GM21786 (cell line): ENCODE measurements around the gene ADARB2.
A peak's percentile ranks its signal among the peaks of the same experiment; 100 is the strongest.

ENCODE experiments used
- ATAC-seq: cut with Tn5 transposase; IDR thresholded peaks from one replicate; pipeline ENCODE4 v1.9.1; 2021; ENCODE audit not compliant: unreplicated experiment

The ADARB2 gene

DNA sequence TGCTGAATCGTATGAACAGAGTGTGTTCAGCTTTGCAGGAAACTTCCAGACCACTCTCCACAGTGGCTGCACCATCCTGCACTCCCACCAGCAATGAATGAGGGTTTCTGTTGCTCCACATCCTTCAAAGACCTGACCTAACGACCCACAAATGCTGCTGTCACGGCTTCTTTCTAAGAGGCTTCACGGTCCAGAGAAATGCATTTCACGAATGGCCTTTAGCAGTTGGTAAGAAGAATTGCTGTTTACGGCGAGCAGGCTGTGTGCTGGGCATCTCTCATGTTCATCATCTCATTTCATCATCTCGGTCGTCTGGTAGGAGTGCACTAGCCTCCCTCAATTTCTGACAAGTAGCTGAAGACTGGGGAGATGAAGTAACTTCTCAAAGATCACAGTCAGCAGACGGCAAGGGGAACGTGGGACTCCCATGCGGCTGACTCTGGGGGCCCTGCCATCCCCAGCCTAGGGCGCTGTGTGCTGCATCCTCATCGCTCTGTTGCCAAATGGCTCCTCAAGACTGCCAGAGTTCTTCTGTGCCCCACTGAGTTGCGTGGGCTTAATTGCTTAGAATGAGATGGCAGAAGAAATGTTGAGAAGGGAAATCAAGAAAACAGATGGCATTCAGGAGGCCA is 72.9 kb downstream of the ADARB2 start:
- ATAC-seq = no peak

DNA sequence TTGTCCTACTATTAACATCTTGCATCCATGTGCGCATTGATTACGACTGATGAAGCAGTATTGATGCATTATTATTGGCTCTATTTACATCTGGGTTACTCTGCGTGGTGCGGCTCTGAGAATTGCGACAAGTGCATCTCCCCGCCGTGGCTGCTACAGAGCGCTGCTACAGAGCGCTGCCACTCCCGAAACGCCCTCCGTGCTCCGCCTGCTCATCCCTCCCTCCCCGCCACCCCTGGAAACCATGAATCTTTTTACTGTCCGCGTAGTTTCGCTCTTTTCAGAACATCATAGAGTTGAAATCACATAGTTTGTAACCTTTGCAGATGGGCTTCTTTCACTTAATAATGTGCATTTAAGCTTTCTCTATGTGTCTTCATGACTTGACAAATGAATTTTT is 74.1 kb downstream of the ADARB2 start:
- ATAC-seq = no peak

DNA sequence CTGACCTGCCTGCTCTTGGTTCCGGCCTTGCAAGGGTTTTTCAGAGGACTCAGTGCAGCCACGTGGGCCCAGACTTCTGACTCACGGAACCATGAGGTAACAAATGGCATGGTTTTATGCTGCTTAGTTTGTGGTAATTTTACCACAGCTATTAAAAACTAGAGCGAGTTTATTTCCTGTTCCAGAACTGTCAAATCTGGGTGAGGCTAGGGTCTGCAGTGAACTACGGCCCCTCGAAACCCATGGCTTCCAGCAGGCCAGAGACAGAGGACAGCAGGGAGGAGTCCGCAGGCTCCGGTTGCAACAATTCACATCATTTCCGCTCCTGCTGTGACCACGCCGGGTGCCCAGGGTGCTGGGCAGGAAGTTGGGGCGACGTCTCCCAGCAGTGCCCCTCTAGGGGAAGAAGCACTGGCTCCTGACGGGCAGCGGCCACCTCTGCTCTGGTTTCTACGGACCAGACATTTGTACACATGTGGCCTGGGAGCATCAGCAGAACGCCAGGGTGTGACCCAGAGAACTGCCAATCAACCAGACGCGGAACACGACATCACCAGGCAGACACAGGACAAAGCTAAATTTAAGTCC is 74.8 kb downstream of the ADARB2 start:
- peak; percentile 30 for ATAC-seq

DNA sequence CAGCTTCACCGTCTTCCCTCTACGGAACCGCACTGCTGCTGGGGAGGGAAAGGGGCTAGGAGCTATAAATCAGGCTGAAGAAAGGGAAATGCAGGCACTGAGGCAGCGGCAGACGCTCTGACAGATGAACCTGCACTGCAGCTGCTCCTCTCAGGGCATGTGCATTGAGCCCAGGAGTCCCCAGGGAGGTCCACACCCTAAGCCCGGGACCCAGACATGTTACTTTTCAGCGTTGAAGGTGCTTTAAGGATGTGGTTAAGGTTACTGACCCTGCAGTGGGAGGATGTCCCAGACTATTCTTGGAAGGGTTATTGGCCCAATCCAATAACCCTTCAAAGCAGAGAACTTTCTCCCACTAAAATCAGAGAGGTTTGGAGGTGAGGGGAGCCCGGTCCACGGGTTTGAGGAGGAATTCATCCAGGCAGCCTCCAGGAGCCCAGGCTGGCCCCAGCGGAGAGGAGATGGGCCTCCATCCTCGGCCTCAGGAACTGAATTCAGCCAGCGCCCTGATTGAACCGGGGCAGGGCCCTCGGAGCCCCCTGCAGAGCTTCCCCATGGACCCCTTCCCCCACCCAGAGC is 75.4 kb downstream of the ADARB2 start:
- ATAC-seq = peak; percentile 80

DNA sequence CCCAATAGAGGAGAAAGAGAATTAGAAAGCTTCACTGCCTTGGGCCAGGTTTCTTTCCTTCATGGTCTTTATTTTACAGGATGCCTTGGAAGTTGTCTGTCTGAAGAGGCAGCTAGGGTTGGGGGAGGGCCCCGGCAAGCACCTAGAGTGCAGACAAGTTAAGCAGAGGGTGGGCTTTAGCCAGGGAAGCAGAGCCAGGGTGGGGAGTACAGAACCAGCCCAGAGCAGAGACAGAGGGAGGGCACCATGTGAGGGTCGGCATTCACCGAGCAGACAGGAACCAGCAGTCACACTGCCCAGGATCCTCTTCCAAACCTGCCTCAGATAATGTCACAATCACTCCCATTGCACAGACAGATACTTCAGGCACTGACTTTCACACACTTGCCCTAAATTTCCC is 75.9 kb downstream of the ADARB2 start:
- no peak for ATAC-seq

DNA sequence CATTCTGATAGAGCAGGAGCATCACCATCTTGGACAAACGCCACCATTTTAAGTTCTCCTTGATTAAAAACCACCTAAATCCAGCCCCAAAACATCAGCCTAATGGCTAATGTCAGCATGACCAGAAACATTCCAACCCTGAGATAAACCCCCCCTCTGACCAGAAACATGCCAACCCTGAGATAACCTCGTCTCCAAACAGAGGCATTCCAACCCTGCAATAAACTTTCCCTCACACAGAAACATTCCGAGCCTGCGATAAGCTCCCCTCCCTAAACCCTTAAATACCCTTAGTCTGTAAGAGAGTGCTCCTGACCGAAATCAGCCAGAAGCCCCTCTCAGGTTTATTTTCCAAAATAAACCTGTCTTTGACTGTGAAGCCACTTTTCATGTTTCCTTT is 76.5 kb downstream of the ADARB2 start:
- ATAC-seq = no peak

DNA sequence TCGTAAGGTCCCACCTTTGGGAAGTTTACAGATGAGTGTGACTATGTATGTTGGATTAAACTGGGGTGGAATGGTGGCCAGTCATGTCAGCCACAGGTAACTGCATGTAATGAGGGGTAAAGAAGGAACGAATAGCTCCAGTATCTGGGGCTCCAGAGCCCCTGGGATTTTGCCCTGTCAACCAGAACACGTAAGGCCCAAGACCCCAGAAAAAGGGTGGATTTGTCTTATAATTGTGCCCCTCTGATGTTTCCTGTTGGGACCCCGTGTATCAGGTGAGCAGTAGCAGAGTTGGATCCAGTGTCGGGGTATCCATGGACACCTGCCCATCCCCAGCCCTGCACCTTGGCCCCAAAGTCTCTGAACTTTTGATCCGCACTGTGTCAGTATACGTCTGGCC is 76.9 kb downstream of the ADARB2 start:
- no peak for ATAC-seq

DNA sequence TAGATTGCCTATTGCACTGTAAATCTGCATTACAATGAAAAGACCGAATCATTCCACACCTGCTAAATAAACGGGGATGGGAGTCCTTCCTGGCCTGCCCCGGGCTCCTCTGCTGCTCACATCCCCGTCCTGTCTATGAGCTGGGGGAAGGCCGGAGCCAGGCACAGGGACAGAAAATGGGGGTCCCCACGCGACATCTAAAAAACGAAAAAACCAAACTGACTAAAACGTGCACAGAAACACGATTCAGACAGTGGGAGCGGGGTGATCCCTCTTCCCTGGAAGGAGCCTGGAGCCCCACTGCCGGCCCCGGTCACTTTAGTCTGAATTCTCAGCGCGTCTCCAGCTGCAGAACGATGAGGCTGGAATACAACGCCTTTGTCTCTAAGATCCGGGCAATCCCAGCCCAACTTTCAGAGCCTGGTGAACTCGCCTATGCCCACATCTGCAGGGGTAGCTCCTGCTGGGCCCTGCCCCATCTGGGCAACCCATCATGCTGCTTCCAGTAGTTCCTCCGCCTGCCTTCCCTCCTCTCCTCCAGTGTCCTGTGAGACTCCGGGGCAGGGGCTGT is 78.0 kb downstream of the ADARB2 start:
- no peak for ATAC-seq

DNA sequence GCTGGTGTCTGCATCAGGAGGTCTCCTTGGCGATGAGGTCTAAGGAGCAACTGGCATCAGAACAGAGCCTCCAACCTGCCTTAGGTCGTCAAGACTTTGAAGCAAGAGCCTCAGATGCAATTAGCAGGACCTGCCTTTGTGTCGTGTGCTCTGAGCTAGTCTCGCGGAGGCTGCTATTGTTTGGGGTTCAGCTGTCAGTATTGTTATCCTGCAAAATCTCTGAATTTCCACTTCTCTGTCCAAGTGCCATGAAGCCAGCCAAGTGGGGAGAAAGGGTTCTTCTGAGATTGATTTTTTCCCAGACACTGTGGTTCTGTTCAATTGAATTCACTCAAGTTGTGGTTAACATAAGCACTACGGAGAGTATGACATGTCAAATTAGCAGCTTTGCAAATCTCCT is 78.7 kb downstream of the ADARB2 start:
- no peak for ATAC-seq

DNA sequence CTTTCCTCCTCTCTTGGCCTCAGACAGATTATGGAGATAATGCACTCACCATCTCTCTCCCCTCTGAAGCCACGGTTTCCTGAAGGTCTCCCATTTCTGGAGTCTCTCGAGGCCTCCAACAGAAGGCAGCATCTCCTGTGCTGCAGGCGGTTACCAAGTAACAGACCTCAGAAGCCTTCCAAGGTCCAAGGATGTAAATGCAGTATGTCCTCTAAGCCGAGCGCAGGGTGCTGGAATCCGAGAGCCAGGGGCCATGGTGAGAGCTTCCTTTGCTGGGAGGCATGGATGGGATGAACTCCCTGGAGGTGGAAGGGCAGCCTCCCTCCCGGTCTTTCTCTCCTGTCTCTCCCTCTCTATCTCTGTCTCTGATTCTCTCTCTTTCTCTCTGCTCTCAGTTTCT is 79.8 kb downstream of the ADARB2 start:
- ATAC-seq = no peak

DNA sequence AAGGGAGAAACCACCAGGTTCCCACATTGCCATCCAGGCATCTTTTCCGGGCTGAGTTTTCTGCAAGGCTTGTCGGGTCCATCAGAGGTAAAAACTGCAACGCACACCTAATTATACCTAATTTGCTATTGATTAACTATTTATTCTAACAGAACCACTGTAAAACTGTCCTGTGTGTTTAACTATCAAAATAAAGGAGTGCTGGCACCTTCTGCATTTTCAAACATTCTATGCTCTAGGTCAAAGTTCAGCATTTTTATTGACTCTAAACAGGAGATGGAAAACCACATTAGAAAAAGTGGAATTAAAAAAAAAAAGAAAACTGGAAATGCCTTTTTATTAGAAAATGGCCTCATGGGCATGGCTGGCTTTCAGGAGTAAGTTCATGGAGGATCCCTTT is 82.0 kb downstream of the ADARB2 start:
- no peak for ATAC-seq

DNA sequence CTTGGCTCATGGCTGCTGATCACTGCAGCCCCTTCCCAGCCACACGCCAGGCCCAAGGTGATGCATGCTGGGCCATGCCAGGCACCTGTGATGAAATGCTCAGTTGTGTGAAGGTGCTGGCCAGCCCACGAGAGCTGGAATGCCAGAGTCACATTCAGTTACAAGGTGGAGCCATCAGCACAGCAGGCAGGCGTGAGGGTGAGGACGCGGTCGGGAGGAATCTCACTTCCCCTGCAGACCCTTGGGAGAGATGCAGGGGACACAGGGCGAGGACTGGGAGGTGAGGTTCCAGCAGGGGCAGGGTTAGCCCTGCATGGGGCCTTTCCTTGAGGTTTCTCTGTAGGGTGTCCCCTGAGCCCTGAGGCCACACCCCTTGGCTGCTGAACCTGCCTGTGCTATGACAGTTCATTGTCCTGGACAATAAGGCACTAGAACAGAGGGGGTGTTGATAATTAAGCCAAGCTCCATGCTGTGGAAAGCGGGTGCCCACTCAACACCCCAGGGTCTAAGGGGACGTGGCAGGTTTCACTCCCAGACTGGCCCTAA is 82.4 kb downstream of the ADARB2 start:
- ATAC-seq = no peak

DNA sequence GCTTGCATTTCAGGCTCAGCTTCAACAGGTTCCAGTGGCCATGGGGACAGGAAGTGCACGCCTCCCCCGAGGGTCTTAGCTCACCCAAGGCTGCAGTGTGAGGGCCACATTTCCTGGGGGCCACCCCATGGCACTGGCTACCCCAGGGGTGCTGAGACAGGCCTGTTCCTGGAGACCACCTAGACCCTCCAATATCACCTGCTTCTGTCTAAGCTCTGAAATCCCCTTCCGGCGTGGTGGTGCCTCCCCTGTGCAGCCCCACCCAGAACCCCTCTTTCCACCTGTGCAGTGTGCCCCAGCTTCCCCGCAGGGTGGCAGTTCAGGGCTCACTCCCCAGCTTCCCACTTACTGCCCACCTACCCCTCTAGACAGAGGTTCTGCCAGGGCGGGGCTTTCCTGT is 83.1 kb downstream of the ADARB2 start:
- no peak for ATAC-seq

DNA sequence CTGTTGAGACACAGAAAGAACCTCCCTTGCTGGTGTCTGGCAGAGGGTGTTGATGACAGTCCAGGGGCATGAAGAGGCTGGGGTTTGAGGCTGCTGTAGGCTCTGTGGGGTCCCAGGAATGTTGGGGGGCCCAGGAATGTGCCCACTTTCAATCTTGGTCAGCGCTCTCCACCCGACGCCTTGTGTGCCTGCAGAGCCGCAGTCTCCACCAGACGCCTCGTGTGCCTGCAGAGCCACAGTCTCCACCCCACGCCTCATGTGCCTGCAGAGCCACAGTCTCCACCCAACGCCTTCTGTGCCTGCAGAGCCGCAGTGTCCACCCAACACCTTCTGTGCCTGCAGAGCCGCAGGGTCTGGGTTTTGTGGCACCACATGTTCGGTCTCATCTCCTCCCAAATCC is 84.0 kb downstream of the ADARB2 start:
- ATAC-seq = no peak

DNA sequence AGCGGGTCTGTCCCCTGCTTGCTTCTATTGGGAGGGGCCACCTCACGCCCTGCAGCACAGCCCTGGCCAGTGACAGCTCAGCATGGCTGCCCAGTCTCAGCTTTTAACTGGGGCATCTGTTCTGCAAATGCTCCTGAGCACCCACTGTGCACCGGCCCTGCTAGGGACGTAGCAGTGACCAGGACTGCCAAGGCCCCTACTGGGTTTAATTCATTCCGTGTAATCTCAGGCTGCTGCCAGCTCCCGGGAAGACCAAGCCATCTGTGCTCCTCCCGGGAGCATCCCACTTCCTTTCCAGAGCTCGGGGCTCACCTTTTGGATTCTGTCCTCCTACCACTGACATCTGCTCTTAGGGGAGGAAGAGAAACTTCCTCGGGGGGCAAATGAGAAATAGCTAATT is 85.2 kb downstream of the ADARB2 start:
- no peak for ATAC-seq

DNA sequence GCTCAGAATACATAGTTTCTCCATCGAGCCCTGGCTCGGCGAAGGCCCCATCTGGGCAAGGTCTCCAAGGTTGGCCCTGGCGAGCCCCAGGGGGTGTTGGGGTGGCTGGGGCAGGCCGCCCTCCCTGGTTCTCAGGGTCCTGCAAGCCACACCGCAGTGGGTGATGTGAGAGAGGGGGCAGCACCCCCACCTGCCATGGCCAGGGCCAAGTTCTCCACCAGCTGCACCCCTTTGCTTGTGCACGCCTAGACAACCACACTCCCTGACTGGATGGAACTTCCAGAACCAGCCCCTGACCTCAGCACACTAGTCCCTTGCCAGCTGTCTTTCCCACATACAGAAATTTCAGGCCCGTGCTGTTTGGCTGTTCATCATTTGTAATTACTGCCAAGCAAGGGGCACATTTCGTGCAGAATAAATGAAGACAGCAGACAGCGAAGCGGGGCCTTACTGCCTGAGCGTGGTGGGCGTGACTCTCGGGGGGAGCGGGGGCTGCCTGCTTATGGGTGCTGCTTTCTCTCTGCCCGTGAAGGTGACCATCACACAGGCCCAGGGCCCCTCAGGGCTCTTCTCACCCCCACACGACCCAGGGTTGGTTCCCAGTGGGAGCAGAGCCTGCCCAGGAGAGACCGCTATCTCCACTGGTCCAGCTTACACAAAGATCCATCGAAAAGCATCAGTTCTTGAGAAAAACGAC is 85.9 kb downstream of the ADARB2 start:
- ATAC-seq = no peak

DNA sequence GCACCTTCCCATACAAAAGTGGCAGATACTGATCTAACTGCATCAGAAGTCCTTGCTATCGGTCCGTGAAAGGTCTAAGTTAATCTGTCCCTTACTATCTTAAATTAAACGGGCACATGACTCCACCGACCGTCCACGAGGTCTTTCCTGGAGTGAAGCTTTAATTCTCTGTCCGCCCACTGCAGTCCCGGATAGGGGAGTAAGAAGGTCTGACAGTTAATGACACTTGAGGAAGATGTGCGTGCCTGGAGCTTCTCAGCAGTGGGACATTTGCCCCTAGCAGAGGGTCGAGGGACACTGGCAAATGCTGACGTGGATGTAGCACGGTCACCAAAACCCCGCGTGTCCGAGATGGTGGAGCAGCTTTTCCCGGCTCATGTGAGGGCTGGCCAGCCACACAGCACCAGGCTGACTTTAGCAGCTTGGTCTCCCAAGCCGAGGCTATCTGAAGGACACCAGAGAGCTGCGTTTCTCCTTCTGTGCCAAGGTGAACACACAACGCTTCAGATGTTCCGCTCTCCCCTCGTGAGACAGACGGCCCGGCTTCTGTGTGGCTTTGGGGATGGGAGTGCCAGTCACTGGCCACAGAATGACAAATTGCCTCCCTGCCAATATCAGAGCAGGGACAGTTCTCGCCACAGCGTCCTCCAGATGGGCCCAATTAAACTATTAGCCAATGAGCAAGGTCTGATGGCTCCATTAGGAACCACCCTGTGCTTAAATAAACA is 86.6 kb downstream of the ADARB2 start:
- ATAC-seq = no peak

DNA sequence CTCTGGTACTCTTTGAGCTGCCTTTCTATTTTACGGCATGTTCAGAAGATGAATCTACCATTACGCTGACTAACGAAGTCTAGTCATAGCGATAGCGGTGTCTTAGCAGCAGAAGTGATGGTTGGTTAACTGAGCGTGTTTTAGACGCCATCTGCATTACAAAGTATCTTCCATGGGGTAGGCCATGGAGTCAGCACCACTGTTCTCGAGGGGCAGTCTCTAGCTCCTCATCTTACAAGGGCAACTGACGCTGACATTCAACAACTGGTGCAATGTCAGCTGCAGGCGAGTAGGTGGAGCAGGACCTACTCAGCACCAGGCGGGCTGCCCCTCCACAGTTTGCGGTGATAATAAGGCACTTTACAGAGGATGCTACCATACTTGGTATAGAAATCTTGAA is 88.7 kb downstream of the ADARB2 start:
- peak; percentile 62 for ATAC-seq

DNA sequence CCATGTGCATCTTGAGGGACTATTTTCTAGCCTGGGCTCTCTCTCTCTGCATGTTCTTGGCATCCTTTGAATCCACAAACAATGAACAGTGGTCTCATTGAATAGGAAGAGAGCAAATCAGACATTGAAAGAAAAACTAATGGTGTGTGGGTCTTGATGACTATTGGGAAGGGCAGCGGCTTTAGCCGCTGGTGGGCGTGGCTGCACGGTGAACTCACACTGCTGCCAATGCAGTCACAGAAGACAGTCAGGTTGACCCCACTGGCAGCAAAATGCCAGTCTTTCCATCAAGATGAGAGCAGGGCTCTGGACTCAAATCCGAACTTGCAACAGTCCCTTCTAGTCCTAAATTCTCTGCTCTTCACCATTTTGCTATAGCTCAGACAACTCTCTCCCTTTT is 91.0 kb downstream of the ADARB2 start:
- ATAC-seq = no peak

DNA sequence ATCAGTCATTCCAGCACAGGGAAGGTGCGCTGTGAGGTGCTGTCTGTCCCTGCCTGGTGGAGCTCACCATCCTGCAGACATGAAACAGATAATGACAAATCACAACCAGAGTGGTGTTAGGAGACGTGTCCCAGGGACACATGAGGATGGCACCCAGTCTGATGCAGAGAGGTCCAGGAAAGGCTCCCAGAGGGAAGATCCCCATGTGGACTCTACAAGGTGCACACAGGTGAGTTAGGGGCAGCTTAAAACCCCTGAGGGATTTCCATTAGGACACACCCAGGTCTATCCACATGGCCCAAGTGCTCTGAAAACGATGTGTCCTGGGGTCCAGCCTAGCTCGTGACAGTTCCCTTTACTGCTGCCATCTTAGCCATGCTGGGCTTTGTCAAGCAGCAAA is 91.4 kb downstream of the ADARB2 start:
- no peak for ATAC-seq

DNA sequence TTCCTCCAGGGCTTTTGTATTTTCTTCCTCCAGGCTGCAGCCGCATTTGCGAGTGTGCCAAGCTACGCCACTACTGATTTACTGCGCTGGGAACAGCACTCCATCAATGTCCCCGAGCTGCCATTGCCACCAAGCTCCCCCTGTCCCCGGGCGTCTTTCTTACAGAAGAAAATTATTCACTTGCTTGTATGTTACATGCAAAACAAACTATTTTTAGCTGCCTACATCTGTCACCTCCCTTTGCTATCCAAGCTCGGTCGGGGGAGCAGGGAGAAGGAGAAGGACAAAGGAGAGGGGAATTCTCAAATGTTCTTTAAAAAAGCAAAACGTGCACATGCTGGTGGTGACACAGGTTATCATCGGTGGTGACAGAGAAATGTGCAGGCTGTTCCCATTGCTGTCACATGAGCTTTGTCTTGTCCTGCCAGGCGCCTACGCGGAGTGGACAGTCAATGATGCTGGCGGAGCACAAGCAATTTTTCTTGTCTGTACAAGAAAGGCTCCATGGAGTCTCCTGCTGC is 93.1 kb downstream of the ADARB2 start:
- no peak for ATAC-seq
